GM19468 (cell line): ENCODE measurements around the gene MPEG1.

Experiments used
- ATAC-seq: cut with Tn5 transposase; IDR thresholded peaks from one replicate; pipeline ENCODE4 v1.9.1; 2021; ENCODE audit warnings: mild to moderate bottlenecking, moderate library complexity, moderate number of reproducible peaks; ENCODE audit not compliant: unreplicated experiment; ENCODE audit errors: extremely low read depth

Gene MPEG1

GRCh38 chr11:59173080-59173963 is 39.4 kb downstream of the MPEG1 start:
- no peak for ATAC-seq

- peak; percentile 11 for ATAC-seq
These were observed 40.2 kb downstream of the MPEG1 start for GRCh38 chr11:59172345-59173079.

- ATAC-seq = peak; percentile 76
These were observed 41.0 kb downstream of the MPEG1 start, which contains the start of gene DTX4 for GRCh38 chr11:59171508-59172322. Gene DTX4, plus strand, starts transcription at chr11:59172132. Its CDS starts 464 bp downstream, at chr11:59172596.

GRCh38 chr11:59164028-59164427 is 48.7 kb downstream of the MPEG1 start:
- no peak for ATAC-seq
